WERI-Rb-1 (cell line): ENCODE results near the gene PRKCH.

ENCODE experiments used
- DNase-seq: peaks from one replicate; pipeline ENCODE4 v3.0.0-alpha.2; 2020
- H3K27ac ChIP-seq: fragments of 250-450 bp; sonication (Bioruptor Pico); 2 replicates; pipeline ENCODE4 v1.5.1; 2020; ENCODE audit warnings: mild to moderate bottlenecking, moderate library complexity
- H3K27me3 ChIP-seq: fragments of 250-450 bp; sonication (Bioruptor Pico); 2 replicates; pipeline ENCODE4 v1.5.1; 2021; ENCODE audit warnings: mild to moderate bottlenecking, low read depth, moderate library complexity; ENCODE audit not compliant: insufficient read depth, severe bottlenecking
- H3K36me3 ChIP-seq: fragments of 250-450 bp; sonication (Bioruptor Pico); 2 replicates; pipeline ENCODE4 v1.5.1; 2020; ENCODE audit warnings: mild to moderate bottlenecking, moderate library complexity
- H3K4me3 ChIP-seq: 2 replicates; pipeline ENCODE4 v1.5.1; 2011; ENCODE audit warnings: low read depth, mild to moderate bottlenecking, control low read depth, low read length
- H3K9me3 ChIP-seq: fragments of 250-450 bp; sonication (Bioruptor Pico); 2 replicates; pipeline ENCODE4 v1.5.1; 2021; ENCODE audit warnings: mild to moderate bottlenecking, moderate library complexity; ENCODE audit not compliant: severe bottlenecking
- TF ChIP-seq, protein P1 (sequence below): IDR thresholded peaks from 2 replicates; pipeline ENCODE4 v1.5.1; 2011; ENCODE audit warnings: low read depth, mild to moderate bottlenecking, control low read depth, inconsistent platforms, low read length

PRKCH gene

DNA sequence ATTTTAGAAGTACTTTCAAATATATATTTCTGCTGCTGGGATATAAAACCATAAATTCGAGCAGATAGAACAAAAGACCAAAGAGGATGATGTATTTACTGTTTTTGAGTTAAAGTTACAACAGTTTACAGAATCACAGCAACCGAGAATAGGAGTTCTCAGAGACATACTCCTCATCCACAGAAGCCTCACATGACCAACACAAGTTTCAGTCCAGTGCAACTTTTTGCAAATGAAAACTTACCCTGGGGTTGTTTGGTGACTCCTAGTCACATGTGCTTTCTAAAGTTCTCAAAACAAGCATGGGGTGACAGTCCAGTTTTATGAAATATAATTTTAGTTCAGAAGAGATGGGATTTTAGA, 117.1 kb downstream of the PRKCH start:
- H3K9me3 ChIP-seq: no peaks in the 10 kb centered on the region
- TF ChIP-seq, protein P1, sequence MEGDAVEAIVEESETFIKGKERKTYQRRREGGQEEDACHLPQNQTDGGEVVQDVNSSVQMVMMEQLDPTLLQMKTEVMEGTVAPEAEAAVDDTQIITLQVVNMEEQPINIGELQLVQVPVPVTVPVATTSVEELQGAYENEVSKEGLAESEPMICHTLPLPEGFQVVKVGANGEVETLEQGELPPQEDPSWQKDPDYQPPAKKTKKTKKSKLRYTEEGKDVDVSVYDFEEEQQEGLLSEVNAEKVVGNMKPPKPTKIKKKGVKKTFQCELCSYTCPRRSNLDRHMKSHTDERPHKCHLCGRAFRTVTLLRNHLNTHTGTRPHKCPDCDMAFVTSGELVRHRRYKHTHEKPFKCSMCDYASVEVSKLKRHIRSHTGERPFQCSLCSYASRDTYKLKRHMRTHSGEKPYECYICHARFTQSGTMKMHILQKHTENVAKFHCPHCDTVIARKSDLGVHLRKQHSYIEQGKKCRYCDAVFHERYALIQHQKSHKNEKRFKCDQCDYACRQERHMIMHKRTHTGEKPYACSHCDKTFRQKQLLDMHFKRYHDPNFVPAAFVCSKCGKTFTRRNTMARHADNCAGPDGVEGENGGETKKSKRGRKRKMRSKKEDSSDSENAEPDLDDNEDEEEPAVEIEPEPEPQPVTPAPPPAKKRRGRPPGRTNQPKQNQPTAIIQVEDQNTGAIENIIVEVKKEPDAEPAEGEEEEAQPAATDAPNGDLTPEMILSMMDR: no peak
- no peaks in the 10 kb centered on the region for H3K36me3 ChIP-seq
- H3K27ac ChIP-seq: no peak overlapping the region
- no peak for DNase-seq
- H3K4me3 ChIP-seq: no peak overlapping the region
- no peaks in the 10 kb centered on the region for H3K27me3 ChIP-seq

DNA sequence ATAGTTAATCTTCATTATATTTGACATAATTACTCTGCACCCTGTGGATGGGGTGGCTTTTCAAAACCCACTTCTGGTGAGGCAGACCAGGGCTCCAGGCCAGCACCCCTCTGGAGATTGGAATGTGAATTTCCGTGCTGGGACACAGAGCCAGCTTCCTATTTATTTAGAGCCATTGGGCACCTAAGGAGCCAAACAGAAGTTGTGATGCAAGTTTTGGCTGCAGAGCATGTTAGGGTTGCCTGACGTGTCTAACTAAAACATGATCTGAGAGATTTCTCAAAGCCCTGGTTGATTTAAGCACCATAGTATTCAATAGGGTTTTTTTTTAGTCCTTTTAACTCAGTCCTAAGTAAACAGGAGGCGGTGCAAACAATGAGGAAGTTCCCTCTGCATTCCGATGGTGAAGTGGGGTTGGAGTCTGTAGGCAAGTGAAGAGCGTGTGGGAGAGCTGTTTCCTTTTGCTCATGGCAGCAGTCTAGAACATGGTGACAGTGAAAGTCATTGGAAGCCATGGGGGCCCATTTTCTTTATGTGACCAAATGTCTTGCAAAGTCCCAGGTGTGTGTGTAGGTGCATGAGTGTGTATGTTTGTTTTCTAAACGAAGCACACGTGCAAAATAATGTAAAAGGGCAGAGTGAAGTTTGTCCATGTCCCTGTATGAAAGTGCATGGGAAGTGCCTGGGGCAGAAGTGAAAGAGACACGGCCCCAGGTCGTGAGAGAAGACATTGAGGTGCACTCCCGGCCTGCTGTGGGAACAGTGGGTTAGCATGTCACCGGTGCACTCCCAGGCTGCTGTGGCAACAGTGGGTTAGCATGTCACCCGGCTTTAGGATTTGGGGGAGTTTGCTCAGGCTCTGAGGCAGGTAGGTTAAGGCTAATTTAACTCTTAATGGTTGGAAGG, 117.7 kb downstream of the PRKCH start:
- TF ChIP-seq, protein P1: no peak
- H3K27me3 ChIP-seq: no peaks in the 10 kb centered on the region
- H3K4me3 ChIP-seq: no peak overlapping the region
- H3K9me3 ChIP-seq: no peaks in the 10 kb centered on the region
- DNase-seq: no peak
- H3K27ac ChIP-seq: no peak overlapping the region
- no peaks in the 10 kb centered on the region for H3K36me3 ChIP-seq

DNA sequence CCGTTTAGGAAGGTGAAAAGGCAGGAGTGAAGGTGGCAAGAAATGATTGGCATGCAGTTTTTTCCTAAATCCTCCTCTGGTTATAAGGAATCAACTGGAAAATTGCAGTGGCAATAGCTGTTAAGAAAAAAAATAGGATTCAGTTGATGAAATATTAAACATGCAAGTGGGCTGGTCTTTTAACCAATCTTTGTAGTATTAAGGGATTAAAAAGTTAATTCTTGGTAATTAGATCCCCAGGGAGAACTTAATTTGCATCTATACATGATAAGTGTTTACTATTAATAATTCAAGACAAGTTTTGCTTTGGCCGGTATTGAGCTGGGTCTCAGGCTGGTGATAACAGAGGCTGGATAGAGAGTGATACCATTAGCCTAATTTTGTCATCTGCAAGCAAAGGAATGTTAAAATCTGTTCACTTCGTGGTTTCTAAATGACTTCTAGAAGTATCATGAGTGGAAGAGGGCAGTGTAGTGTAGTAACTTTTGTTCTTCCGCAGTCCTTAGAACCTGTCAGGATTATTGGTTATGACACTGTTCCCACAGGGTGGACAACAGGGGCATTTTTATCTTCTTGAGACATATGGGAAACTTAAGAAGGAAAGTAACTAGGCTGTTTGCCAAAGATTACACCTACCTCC, 118.5 kb downstream of the PRKCH start:
- no peak overlapping the region for H3K27ac ChIP-seq
- TF ChIP-seq, protein P1: no peak
- no peak overlapping the region for H3K4me3 ChIP-seq
- H3K27me3 ChIP-seq: no peaks in the 10 kb centered on the region
- DNase-seq: no peak
- H3K9me3 ChIP-seq: no peaks in the 10 kb centered on the region
- no peaks in the 10 kb centered on the region for H3K36me3 ChIP-seq

DNA sequence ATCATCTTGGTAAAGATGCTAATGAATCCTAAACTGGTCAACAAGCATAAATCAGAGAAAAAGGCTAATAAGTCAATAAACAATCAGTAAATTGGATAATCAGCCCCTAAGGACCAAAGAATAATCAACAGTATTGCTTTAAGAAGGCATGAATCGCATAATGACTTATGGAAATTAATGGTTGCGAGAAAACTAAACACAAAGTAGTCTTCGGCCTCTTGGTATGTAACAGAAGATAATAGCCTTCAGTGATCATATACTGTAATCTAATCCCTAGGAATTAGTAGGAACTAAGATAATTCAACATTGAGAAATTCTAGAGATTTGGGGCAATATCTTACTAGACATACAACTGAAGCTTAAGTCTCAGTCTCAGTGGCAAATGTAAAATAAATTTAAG, 122.1 kb downstream of the PRKCH start:
- H3K4me3 ChIP-seq: no peak overlapping the region
- no peaks in the 10 kb centered on the region for H3K27me3 ChIP-seq
- H3K9me3 ChIP-seq: no peaks in the 10 kb centered on the region
- no peak overlapping the region for H3K27ac ChIP-seq
- no peak for DNase-seq
- H3K36me3 ChIP-seq: no peaks in the 10 kb centered on the region
- TF ChIP-seq, protein P1: no peak

DNA sequence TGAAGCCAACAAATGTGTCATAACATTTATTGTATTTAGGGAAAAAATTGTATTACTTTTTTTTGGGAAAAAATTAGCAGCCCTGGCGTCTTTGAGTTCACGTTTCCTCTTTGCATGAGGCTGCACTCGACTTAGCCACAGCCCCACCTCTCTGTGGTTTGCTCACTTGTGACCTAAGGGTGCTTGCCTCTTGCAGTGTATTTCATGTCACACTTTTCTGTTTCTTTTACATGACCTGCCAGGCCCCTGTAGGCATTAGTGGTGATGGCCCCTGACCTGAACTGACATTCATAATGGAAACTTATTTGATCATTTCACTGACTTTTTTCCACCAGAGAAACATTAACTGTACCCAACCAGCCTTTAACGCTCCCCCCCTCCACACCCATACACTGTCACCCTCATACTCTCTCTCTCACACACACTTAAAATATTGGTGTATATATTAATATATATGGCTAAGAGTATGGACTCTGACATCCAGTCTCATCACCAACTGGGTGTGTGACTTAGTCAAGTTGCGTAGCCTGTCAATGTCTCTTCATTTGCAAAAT, 122.9 kb downstream of the PRKCH start:
- no peak for DNase-seq
- no peak overlapping the region for H3K27ac ChIP-seq
- H3K36me3 ChIP-seq: no peaks in the 10 kb centered on the region
- no peak overlapping the region for H3K4me3 ChIP-seq
- TF ChIP-seq, protein P1: no peak
- no peaks in the 10 kb centered on the region for H3K9me3 ChIP-seq
- H3K27me3 ChIP-seq: no peaks in the 10 kb centered on the region
